Activated CD8-positive, alpha-beta memory T cell treated with anti-CD3 and anti-CD28 coated beads for 4 hours (primary cell): Measurements from ENCODE around the gene OR51E1.

ENCODE experiments used
- DNase-seq, 2 donors: peaks; one replicate each; pipeline ENCODE4 v3.0.0-alpha.2; 2020; ENCODE audit warnings: low read depth in 2 of 2

OR51E1 gene, protein sequence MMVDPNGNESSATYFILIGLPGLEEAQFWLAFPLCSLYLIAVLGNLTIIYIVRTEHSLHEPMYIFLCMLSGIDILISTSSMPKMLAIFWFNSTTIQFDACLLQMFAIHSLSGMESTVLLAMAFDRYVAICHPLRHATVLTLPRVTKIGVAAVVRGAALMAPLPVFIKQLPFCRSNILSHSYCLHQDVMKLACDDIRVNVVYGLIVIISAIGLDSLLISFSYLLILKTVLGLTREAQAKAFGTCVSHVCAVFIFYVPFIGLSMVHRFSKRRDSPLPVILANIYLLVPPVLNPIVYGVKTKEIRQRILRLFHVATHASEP

DNA sequence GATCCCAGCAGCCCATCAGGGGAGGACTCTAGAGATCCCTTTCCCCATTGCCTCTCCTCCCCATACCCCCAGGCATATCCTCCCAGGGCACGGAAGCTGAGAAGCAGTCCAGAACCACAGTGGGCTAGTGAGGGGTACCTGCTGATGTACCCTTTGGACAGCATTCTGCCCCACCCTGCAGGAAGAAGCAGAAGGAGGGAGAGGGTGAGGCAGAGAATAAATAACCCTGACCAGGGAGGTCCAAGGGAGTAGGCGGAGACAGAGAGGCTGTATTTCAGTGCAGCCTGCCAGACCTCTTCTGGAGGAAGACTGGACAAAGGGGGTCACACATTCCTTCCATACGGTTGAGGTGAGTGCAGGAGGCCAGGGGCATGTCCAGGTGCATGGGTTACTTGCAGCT lies at the start of gene OR51E1:
TSS of gene OR51E1 (plus strand) at position 301 of the 400 bp plus-strand sequence. CDS start 8,545 bp downstream, outside the sequence.
- DNase-seq = no peak

DNA sequence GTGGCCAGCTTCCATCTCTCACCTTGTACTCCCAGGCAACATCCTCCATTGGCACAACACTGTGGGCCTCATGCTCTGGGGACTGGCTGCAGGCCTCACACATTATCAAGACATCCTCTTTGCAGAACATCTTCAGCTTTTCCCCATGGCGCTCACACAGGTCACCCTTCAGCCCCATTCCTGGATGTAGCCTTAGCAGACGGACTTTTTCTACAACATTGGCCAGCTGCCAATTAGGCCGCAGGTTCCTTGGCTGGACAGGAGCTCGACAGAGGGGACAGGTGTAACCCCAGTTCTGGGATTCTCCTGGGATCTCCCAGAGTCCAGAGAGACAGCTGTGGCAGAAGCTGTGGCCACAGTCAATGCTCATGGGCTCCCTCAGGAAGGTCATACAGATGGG lies 38.7 kb upstream of the OR51E1 start:
- no peak for DNase-seq

DNA sequence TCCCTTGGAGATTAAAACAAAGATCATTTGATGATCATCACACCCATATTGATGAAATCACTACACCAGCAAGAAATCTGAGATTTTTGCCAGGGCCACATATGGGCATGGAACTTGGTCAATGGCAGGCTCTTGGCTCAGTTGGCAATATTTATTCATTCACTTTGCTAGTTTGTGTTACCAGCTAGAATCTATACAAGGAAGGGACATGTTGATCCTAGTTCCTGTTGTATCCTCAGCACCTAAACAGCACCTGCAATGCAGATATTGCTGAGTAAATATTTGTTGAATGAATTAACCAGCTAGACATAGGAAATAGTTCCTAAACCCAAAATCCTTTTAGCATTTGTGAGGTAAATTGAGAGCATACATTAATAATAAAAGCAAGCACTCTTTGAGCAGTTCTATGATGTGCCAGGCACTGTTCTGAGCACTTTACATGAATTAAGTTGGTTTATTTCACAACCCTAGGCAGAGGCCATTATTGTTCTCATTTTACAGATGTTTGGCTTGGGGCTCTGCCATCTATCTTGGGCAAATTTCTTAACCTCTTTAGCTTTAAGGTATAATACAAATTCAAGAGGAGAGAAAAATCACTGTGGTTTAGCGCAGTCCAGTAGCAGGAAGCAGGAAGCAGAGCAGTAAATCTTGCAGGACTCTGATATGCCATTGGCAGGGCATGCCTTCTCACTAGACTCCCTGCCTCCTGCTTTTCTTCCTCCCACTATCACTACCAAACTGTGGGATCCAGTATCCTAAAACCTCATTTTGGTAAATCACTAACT lies 37.4 kb upstream of the OR51E1 start:
- DNase-seq = no peak

DNA sequence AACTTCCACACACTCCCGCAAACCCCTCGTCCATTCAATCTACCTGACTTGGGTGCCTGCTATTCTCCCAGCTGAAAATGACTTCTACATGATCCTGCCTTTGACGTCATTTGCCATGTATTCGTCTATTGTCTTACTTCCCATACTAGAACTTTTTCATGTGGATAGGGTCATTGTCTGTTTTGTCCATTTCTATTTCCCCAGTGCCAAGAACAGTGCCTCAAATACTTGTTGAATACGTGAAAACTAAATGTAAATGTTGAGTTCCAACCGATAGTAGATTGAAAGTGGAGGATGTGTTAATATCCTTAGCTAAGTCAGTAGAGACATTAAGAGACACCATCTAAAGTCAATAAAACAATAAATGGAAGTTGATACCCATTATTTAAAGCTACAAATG lies 36.7 kb upstream of the OR51E1 start:
- DNase-seq = no peak

DNA sequence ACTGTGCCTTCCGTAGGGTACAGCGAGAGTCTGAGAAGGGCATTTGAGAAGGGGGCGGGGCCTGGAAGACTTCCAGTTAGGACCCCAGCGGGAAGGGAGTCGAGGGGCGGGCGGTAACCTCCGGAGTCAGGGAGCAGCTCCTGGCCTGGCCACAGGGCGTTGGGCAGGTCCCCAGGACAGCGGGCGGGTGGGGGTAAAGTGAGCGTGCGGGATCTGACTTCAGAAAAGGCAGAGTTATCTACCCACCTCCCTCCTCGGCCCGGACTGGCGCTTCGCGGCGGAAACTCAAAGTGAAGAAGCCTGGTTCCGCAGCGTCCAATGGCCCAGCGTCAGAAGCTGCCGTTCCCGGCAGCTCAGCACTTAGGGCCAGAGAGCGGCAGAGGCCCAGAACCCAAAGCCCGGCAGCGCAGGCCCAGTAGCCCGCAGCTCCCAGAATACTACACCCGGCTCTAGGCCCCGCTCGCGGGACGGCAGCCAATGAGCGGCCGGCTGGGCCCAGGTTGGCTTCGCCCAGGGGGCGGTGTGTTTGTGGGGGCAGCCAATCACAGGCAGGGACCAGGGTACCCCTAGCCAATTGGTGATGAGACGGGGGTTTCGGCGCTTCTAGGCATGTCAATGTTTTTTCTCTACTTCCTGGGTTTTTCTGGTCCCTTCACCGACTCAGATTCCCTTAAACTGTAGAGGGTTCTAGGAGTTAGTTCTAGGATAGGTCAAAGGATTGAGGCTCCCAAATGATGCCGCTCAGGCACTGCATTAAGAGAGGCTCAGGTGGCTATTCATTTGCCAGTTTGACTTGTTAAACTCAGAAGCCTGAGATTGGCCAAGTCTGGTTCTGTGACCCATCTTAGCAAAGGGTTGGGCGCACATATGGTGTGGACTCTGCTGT lies 35.8 kb upstream of the OR51E1 start, which contains the start of gene TRIM68:
TSS of gene TRIM68 (minus strand) at position 451 of the 886 bp plus-strand sequence. CDS start 2,727 bp downstream, outside the sequence.
- peak; percentile 86 to 88 for DNase-seq

DNA sequence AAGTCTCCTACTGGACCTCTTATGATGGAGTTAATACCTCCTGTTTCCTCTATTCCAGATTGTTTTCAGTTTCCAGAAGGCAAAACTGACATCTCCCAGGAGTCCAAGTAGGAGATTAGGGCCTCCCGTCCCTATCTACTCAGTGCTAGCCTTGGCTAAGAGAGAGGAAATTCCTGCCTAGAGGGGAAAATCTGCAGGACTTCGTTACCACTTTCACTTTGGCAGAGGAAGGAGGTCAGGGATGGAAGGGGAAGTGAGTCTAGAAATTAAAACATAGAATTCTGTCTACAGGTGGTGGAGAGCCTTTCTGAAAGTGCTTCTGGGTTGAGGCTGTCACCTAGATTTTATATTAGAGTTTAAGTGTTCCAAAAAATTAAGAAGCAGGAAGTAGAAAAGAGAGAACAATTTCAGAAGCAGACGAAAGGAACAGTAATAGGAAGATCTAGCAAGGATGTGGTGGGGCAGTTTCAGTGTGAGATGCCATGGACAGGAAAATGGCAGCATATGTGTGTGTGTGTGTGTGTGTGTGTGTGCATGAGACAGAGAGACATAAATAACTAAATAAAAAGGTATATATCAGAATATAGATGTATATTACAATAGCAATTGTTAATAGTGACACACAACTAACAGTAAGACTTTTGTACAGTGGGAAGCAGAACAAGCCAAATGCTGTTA lies 33.4 kb upstream of the OR51E1 start:
- no peak for DNase-seq

DNA sequence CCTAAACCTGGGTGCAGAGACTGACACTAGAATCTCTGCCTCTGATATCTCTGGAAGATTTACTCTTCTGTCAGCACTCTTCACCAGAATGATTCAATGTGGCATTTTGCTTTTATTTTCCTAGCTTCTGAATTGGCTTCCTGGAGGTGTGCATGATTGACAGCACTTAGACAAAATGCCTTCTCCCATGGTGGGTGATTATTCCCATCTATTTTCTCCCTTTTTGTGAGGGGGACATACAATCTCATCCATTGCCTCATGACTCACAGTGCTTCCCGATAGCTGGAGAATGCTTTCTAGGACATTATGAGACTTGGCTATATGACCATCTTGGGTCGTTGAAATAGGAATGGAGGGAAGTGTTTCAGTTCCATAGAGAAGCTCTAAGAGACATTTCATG lies 31.8 kb upstream of the OR51E1 start:
- no peak for DNase-seq

DNA sequence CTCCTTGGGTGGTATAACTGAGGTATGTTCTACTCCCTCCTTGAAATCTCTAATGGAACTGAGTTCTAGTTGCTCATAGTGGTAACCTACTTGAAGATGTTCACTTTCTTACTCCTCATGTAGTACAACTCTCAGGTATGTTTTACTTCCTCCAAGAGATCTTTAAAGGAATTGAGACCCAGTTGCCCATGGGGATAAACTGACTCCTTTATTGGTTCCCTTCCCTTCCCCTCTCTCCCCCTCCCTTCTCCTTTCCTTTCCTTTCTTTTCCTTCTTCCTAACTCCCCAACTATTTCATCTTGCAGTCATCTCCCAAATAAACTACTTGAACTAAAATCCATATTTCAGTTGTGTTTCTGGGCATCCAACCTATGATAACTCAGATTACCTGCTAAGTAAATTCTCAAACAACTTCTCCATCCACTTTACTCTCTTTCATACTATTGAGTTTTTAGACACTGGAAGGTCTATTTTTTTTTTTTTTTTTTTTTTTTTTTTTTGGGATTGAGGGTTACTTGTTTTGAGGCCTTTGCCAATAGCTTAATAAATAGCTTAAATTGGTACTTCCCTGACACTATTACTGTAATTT lies 27.8 kb upstream of the OR51E1 start:
- no peak for DNase-seq

DNA sequence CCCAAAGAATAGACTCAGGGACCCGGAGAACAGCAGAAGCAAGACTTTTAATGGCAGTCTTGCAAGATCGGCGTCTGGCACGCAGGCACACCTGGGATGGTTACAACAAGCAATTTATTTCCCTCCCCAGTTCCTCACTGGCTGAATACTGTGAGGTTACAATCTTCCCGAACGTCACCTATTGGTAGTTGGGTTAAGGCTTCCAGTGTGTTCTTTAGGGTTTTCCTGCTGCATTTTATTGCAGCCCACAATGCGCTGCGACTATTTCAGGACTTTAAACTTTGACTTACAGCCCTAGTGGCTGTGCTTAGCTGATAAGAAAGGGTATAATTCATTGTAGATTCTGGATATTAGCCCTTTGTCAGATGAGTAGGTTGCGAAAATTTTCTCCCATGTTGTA lies 24.3 kb upstream of the OR51E1 start:
- DNase-seq = no peak

DNA sequence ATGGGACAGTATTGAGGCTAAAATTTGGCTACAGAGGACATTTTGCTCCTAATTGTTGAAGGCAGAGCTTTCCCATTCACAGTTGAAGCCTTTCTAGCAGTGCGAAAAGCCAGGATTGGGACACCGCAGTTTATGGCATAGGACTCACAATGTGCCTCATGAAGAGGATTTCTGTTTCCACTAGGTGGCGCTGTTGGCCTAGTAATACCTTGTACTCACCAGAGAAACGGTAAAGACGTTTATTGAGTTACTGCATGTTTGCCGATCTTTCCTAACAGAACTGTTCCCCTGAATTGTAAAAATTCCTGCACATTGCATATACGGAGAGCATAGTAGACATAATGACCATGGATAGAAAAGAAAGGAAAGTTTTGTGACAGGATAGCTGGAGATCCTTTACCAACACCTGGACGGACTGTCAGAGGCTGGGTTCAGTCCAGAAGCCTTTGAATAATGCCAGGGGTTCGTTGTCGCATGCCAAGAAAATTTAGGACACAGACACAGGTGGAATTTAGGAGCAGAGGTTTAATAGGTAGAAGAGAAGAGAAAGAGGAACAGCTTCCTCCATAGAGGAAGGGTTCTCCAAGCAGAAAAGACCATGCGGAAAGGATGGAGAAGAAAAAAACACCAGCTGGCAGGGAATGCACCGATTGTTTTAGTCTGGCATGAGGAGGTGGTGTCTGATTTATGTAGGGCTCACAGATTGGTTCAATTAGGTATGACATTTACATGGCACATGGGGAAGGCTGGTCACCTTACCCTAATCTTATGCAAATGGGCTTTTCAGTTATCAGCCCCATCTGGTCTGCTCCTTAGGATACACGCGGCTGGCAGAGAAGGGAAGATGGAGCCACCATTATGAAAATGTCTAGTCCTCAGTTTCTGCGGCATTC lies 17.3 kb upstream of the OR51E1 start:
- DNase-seq = peak in 1 of 2 donors; percentile 5

DNA sequence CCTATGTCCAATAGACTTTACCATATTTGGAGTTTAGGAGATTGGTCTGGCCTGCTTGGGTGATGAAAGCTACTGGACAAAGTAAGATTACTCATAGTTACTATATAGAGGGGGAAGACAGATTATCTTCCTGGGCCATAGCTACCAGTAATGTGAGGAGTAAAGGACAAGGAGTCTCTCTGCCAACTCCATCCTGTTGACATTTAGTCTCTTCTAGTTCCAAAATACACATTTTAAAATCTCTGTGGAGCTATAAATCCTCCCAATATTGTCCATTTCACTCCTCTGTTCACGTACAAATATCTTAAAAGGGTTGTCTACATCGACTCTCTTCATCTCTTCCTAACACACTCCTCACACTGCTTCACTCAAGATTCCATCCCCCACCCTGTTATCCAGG lies 7.6 kb upstream of the OR51E1 start:
- no peak for DNase-seq

DNA sequence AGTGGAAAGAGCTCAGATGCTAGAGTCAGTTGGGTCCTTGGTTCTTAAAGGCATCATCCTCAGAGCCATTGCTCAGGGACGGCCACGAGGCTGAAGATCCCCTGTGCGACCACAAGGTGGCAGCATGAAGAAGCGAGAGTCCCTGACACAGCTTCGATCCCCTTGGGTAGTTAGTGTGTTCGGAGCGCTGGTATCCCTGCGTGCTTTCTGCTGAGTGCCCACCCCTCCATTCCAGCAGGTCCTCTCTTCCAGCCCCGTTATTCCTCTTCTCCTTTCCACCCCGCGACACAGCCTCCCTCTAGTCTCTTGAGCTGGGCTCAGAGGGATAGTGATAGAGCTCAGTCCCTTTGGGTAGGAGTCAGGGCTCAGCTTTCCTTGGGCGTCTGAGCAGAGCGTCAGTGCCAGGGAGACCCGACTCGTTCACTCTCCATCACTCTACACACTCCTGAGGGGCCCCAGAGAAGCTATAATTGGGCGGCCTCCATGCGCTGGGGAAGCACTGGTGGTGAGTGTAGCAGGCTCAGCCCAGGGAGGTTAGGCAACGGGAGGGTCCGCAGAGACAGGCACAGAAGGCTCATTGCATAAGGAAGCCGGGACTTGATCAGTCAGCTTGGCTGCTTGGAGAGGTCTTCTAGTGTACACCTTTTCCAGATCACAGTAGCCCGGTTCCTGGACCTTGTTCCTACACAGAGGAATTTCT lies 6.7 kb upstream of the OR51E1 start, which contains the start of gene OR51D1:
TSS of gene OR51D1 (plus strand) at position 516 of the 700 bp plus-strand sequence. CDS start 2,314 bp downstream, outside the sequence.
- DNase-seq = peak; percentile 30 to 41

DNA sequence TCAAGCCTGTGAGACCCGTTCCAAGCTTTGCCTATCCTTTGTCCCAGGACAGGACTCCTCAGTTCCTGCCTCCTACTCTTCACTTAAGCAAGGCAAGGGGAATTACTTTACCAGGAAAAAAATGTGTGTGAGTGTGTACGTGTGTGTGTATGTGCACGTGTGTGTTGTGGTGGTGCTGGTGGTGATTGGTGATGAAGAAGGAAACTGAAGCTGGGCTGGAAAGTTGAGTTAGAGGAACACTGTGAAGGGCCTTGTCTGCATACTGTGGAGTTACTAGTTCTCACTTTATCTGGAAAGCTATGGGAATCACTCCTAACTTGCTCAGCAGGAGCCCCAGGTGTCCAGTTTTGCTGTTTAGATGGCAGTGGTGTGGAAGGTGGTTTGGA lies 6.1 kb upstream of the OR51E1 start:
- DNase-seq = no peak

DNA sequence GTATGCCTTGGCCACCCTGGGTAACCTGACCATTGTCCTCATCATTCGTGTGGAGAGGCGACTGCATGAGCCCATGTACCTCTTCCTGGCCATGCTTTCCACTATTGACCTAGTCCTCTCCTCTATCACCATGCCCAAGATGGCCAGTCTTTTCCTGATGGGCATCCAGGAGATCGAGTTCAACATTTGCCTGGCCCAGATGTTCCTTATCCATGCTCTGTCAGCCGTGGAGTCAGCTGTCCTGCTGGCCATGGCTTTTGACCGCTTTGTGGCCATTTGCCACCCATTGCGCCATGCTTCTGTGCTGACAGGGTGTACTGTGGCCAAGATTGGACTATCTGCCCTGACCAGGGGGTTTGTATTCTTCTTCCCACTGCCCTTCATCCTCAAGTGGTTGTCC lies 3.9 kb upstream of the OR51E1 start:
- DNase-seq = no peak

DNA sequence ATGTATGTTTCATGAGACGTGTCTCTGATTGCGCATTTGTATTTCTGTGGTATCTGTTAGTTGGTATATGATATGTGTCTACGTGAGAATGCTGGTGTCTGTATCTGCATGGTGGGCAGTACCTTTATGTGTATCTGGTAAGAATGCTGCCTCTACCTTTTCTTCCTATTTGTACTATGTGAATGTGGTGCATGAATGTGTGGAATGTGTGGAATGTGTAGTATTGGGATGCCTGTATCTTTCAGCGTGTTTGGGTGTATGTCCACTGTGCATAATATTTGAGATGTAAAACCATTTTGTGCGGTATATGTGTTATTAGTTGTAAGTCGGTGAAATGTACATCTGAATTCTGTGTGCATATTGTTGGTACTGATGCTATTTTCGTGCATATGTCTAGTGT lies 2.3 kb upstream of the OR51E1 start:
- DNase-seq = no peak

DNA sequence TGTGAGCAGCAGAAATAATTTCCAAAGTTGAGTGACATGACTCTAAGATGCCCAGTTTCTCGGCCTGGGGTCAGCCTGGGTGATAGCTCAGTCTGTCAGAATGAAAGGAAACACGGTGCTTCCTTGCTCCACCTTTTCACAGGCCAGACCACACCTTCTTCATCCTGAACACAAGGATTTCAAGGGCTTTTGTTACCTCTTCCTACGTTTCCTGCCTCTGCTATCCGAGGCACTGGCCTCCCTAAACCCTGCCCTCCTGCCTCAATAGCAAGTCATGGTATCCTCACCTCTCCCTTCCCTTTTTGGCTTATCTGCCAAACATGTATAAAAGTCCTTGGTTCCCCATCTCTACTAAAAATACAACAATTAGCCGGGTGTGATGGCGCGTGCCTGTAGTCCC lies 1.7 kb upstream of the OR51E1 start:
- DNase-seq = no peak

DNA sequence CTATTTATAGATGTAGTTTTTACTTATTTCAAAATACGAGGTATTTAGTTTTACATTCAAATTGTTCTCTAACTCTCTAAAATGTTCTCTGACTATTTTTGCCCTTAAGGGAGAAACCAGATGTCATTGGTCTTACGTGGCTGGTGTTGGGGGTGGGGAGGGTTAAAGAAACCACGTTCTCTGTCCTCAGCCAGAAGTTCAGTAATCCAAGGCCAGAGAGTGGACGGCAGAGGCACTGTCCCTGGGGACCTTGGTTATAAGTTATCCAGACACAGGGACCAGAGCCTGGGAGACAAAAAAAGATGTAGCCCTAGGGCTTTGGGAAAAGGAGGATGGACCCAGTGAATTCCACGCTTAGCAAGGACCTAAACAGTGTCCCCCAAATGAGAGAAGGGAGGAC lies 706 bp upstream of the OR51E1 start:
- no peak for DNase-seq

DNA sequence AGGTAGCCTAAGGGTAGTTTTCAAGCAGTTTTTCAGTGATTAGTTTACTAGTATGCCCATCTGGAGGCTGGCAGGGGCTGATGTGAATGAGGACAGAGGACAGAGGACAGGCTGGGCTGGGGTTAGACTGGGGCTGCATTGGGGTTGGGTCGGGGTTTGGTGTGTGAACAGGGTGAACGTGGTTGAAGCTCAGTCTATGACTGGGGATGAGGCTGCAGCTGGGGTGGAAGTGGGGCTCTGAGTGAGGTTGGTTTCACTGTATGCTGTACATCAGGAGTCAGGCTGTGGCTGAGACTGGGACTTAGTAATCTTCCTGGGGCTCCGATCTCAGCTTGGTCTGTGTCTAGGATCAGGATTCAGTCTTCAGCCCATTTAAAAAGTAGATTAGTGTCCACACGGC lies 451 bp downstream of the OR51E1 start:
- DNase-seq = no peak

DNA sequence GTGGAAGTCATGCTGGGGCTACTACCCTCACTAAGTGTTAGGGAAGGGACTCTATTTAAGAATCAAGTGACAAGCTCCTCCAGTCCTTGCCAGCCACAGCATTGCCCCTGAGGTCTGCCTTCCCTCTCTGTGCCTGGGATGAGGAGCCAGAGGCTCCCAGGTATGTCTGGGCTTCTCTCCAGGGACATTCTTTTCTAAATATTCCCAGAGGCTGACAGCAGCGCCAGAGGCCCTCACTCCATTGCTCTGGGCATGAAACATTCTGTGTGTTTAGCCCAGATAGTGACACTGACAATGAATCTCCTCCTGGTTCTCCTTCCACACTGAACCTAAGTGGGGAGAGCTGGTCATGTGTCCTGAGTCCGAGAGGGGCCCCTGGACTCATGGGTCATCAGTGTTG lies 2.2 kb downstream of the OR51E1 start:
- no peak for DNase-seq
